ENCODE results near the gene GLB1L.

DNA sequence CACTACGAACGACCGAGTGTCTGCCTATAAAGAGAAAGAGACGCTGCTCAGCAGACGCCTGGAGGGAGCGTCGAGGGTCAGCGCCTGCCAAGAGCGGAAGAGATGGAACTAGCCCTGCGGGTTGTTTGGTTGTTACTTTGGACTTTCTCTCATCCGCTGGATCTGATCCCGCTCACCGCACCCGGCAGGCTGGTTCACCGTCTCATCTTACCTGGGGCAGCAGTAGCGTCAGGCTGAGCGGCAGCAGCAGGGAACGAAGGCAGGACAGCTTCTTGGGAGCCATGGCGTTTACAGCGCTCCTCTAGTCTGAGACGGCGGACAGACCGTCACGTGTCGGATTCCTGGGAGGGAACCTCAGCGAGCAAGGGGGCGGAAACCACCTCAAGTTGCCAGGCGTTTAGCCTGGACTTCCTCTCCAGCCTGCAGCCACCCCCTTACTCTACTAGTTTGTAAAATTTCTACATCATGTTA, 1.9 kb downstream of the GLB1L start:
- no peak for TF ChIP-seq POLR2A (IDR thresholded peaks at IDR 0.05)
- peak in 1 of 3 donors; percentile 46 for TF ChIP-seq POLR2AphosphoS5 (IDR thresholded peaks at IDR 0.05)
- TF ChIP-seq, protein P1, sequence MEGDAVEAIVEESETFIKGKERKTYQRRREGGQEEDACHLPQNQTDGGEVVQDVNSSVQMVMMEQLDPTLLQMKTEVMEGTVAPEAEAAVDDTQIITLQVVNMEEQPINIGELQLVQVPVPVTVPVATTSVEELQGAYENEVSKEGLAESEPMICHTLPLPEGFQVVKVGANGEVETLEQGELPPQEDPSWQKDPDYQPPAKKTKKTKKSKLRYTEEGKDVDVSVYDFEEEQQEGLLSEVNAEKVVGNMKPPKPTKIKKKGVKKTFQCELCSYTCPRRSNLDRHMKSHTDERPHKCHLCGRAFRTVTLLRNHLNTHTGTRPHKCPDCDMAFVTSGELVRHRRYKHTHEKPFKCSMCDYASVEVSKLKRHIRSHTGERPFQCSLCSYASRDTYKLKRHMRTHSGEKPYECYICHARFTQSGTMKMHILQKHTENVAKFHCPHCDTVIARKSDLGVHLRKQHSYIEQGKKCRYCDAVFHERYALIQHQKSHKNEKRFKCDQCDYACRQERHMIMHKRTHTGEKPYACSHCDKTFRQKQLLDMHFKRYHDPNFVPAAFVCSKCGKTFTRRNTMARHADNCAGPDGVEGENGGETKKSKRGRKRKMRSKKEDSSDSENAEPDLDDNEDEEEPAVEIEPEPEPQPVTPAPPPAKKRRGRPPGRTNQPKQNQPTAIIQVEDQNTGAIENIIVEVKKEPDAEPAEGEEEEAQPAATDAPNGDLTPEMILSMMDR (IDR thresholded peaks at IDR 0.05): no peak
